Femur (tissue), 1 donor: Measurements from ENCODE around the gene CDH15.
A peak's percentile ranks its signal among the peaks of the same experiment; 100 is the strongest.

Experiments
- DNase-seq: peaks from one replicate; pipeline ENCODE4 v3.0.0-alpha.2; 2017

The CDH15 gene

GRCh38 chr16:89189358-89190025 is 17.9 kb downstream of the CDH15 start:
- DNase-seq, result peak; percentile 19

- peak; percentile 23 for DNase-seq
These were observed 18.8 kb downstream of the CDH15 start for GRCh38 chr16:89190150-89190958.

GRCh38 chr16:89191033-89191900 is 19.7 kb downstream of the CDH15 start:
- DNase-seq, result peak; percentile 35

GRCh38 chr16:89191901-89192185 is 20.3 kb downstream of the CDH15 start:
- no peak for DNase-seq

- peak; percentile 95 for DNase-seq
These were observed 20.8 kb downstream of the CDH15 start for GRCh38 chr16:89192186-89192955.

- peak; percentile 86 for DNase-seq
These were observed 21.5 kb downstream of the CDH15 start for GRCh38 chr16:89192956-89193575.

GRCh38 chr16:89193576-89194293 is 22.2 kb downstream of the CDH15 start:
- peak; percentile 49 for DNase-seq

- peak; percentile 23 for DNase-seq
These were observed 23.1 kb downstream of the CDH15 start for GRCh38 chr16:89194340-89195311.

- peak; percentile 23 for DNase-seq
These were observed 24.1 kb downstream of the CDH15 start for GRCh38 chr16:89195521-89196171.

- peak; percentile 17 for DNase-seq
These were observed 25.6 kb downstream of the CDH15 start for GRCh38 chr16:89197033-89197632.

GRCh38 chr16:89197633-89198416 is 26.3 kb downstream of the CDH15 start:
- DNase-seq, result peak; percentile 21

GRCh38 chr16:89198417-89199240 is 27.1 kb downstream of the CDH15 start:
- DNase-seq, result peak; percentile 30

GRCh38 chr16:89199241-89200123 is 27.9 kb downstream of the CDH15 start:
- DNase-seq, result peak; percentile 19

- peak; percentile 28 for DNase-seq
These were observed 28.7 kb downstream of the CDH15 start, which contains the start of gene SLC22A31 for GRCh38 chr16:89200124-89200849. TSS of gene SLC22A31 (minus strand) at chr16:89200537. CDS start at chr16:89200501, 36 bp downstream.

- peak; percentile 17 for DNase-seq
These were observed 29.4 kb downstream of the CDH15 start for GRCh38 chr16:89200850-89201411.
